Activated CD4-positive, alpha-beta T cell treated with anti-CD3 and anti-CD28 coated beads, Interleukin-2, Interleukin-6, amounts not matched to agents 100 ng/mL and 50 ng/mL, durations not matched to agents 16 hours and 8 hours (primary cell): ENCODE measurements around the gene PPM1H.

Experiments
- DNase-seq: peaks from one replicate; pipeline ENCODE4 v3.0.0-alpha.2; 2020

The PPM1H gene

GRCh38 chr12:62700091-62700880 is 234.7 kb downstream of the PPM1H start:
- DNase-seq, result no peak

- no peak for DNase-seq
These were observed 236.2 kb downstream of the PPM1H start for GRCh38 chr12:62698701-62699101.

GRCh38 chr12:62697893-62698292 is 237.1 kb downstream of the PPM1H start:
- no peak for DNase-seq

- no peak for DNase-seq
These were observed 239.3 kb downstream of the PPM1H start for GRCh38 chr12:62695696-62696095.

- no peak for DNase-seq
These were observed 240.3 kb downstream of the PPM1H start for GRCh38 chr12:62694632-62695031.

- no peak for DNase-seq
These were observed 240.8 kb downstream of the PPM1H start for GRCh38 chr12:62694116-62694515.

GRCh38 chr12:62693376-62694050 is 241.4 kb downstream of the PPM1H start:
- DNase-seq, result no peak

GRCh38 chr12:62692884-62693283 is 242.1 kb downstream of the PPM1H start:
- no peak for DNase-seq

GRCh38 chr12:62691309-62691708 is 243.6 kb downstream of the PPM1H start:
- DNase-seq, result no peak

GRCh38 chr12:62689042-62689839 is 245.7 kb downstream of the PPM1H start:
- DNase-seq, result peak; percentile 19

GRCh38 chr12:62686938-62687337 is 248.0 kb downstream of the PPM1H start:
- DNase-seq, result no peak

- no peak for DNase-seq
These were observed 250.2 kb downstream of the PPM1H start for GRCh38 chr12:62684570-62685295.

- no peak for DNase-seq
These were observed 251.0 kb downstream of the PPM1H start for GRCh38 chr12:62683776-62684569.

- DNase-seq, result no peak
These were observed 253.6 kb downstream of the PPM1H start for GRCh38 chr12:62681306-62681705.

- no peak for DNase-seq
These were observed 255.3 kb downstream of the PPM1H start for GRCh38 chr12:62679608-62680007.

- no peak for DNase-seq
These were observed 257.6 kb downstream of the PPM1H start for GRCh38 chr12:62677355-62677754.

- DNase-seq, result no peak
These were observed 258.2 kb downstream of the PPM1H start for GRCh38 chr12:62676521-62677307.

GRCh38 chr12:62673028-62673815 is 261.7 kb downstream of the PPM1H start:
- no peak for DNase-seq

GRCh38 chr12:62670986-62671720 is 263.8 kb downstream of the PPM1H start:
- no peak for DNase-seq

- DNase-seq, result no peak
These were observed 266.2 kb downstream of the PPM1H start for GRCh38 chr12:62668782-62669181.
